NCI-H524 (cell line): ENCODE measurements around the gene SLC2A5.

Experiments
- DNase-seq, 2 experiments: peaks; one replicate each; lab custom pipeline; 2025; lab: John Stamatoyannopoulos, UW

SLC2A5 gene

GRCh38 chr1:9061252-9061960 is 8.0 kb downstream of the SLC2A5 start:
- no peak for DNase-seq

DNA sequence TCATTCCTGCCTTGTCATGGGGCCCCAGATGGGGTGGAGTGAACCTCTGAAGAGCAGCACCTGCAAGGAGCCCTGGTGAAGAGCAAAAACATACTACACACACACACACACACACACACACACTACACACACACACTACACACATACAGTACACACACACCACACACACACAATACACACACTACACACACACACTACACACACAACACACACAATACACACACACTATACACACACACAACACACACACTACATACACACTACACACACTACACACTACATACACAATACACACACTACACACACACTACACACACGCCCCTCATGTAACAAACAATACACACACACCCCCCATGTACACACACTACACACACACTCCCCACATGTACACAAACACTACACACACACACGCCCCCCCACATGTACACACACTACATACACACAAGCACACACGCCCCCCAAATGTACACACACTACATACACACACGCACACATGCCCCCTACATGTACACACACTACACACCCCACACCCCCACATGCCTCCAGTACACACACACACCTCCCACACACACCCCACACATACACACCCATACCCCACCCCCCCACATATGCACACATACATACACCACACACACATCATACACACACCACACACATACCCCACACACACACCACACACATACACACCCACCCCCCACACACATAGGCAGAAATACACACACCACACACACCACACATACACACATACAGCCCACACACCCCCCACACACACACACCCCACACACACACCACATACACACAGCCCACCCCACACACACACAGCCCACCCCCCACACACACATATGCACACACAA is 9.3 kb downstream of the SLC2A5 start:
- DNase-seq = no peak

DNA sequence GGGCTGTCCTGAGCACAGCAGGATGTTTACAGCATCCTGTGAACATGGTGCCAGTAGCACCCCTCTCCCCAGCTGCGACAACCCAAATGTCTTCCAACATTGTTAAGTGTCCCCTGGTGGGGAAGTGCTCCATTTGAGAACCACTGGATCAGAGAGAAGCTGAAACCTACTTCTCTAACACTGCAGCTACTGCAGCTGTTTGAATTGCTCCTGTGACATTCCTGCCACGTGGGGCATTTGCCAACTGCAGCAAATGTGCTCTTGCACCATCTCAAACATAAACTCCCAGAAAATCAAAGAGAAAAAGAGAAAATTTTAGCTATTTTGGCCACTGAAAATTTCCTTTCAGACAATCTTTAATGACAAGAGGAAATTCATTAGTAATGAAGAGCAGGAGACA is 11.0 kb downstream of the SLC2A5 start:
- no peak for DNase-seq

DNA sequence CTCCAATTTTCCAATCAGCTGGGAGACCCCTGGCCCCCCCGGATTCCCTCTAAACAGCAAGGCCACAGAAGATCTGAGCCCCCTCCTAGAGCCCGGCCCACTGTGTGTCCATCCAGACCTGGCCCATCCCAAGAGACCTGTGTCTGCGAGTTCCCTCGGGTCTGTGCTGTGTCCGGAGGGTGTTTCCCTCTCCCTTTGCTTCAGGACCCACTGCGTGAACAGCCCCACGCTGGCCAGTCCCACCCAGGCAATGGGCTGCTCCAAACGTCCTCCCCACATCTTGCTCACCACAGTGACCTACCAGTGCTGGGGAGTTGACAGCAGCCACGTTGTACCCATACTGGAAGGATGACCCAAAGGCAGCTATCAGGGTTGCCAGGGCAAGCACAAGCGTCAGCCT is 11.6 kb downstream of the SLC2A5 start:
- DNase-seq = no peak

DNA sequence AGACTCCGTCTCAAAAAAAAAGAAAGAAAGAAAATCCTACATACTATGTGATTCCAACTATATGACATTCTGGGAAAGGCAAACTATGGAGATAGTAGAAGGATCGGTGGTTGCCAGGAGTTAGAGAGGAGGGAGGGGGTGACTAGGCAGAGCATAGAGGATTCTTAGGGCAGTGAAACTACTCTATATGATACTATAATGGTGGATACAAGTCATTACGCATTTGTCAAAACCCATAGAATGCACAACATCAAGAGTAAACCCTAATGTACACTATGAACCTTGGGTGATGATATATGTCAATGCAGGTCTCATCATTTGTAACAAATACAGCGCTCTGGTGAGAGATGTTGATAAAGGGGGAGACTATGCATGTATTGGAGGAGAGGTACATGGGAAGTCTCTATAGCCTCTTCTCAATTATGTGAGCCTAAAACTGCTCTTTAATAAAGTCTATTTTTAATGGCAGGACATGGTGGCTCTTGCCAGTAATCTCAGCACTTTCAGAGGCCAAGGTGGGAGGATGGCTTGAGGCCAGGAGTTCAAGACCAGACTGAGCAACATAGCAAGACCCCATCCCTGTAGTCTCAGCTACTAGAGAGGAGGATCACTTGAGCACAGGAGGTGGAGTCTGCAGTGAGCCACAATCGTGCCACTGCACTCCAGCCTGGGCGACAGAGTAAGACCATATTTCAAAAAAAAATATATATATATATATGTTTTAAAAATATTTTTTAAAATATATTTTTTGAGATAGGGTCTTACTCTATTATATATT is 17.0 kb downstream of the SLC2A5 start:
- no peak for DNase-seq

DNA sequence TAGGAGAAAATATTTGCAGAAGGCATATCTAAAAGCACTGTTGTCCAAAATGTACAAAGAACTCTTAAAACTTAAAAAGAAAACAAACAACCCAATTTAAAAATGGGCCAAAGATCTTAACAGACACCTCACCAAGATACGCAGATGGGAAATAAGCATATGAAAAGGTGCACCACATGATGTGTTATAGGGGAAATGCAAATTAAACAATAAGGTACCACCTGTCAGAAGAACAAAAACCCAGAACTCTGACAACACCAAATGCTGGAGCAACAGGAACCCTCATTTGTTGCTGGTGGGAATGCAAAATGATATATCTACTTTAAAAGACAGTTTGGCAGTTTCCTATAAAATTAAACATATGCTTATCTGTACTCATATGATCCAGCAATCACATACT is 18.1 kb downstream of the SLC2A5 start:
- no peak for DNase-seq

DNA sequence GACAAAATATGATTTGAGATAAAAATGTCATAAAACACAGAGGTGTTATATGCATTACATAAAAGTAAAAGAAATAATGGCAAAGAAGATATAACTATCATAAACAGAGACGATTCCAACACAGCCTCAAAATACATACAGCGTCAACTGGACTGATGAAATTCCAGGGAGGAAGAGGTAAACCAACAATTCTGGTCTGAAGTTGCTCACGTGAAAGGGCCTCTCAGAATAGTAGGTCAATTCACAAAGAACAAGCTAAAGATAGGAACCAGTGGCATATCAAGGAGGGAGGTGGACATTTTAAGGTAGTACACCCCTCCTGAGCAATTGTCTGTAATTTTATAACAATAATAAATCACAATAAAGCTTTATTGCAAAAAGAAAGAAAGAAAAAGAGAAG is 18.6 kb downstream of the SLC2A5 start:
- DNase-seq = no peak

GRCh38 chr1:9048551-9048950 is 20.9 kb downstream of the SLC2A5 start:
- DNase-seq = no peak

- DNase-seq = no peak
Observed at GRCh38 chr1:9047019-9047418, 22.4 kb downstream of the SLC2A5 start.

DNA sequence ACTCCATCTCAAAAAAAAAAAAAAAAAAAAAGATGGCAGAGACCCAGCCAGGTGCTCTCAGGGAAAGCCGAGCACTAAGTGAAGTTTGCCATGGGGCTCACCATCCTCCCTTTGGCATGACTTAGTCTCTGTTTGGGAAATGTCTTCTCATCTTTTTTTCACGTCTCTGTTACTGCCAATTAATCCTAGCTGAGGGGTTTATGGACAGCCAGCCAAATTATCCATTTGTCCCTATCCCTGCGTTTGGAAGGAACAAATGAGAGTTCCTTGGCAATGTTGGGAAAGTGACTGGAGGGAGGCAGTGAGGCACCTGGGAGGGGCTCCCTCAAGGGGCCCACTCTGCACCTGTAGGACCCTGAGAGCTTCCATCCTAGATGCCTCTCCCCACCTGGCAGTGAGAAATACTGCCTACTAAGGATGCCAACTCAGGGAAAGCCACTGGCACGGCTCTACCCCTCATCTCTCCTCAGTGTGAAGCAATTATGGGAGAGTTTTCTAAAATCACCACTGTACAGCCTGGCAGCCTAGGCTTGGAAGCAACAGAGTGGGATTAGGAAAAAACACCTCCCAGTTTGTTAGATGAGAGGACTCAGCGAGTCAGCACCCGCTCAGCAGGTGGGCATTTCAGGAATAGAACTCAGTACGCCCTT is 23.4 kb downstream of the SLC2A5 start:
- no peak for DNase-seq

DNA sequence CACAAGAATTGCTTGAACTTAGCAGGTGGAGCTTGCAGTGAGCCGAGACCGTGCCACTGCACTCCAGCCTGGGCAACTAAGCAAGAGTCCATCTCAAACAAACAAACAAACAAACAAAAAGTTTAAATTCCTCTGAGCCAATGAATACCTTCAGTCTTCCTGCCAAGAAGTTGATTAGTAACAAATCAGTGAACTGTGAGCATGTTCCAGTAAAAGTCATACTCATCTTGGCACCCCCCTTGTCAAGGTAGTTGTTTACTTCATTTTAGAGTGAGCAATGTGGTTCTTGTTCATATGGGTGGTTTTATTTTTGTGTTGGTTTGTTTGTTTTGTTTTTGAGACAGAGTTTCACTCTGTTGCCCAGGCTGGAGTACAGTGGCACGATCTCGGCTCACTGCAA is 25.2 kb downstream of the SLC2A5 start:
- DNase-seq = no peak

DNA sequence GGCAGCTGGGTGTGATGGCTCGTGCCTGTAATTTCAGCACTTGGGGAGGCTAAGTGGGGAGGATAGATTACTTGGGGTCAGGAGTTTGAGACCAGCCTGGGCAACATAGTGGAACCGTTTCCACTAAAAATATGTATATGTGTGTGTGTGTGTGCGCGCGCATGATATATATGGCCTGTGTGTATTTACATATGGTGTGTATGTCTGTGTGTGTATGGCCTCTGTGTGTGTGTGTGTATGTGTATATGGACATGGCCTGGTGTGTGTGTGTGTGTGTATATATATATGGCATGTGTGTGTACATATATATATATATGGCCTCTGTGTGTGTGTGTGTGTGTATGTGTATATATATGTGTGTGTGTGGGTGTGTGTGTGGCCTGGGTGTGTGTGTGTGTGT is 27.2 kb downstream of the SLC2A5 start:
- no peak for DNase-seq

GRCh38 chr1:9041116-9041779 is 28.2 kb downstream of the SLC2A5 start:
- DNase-seq = no peak

DNA sequence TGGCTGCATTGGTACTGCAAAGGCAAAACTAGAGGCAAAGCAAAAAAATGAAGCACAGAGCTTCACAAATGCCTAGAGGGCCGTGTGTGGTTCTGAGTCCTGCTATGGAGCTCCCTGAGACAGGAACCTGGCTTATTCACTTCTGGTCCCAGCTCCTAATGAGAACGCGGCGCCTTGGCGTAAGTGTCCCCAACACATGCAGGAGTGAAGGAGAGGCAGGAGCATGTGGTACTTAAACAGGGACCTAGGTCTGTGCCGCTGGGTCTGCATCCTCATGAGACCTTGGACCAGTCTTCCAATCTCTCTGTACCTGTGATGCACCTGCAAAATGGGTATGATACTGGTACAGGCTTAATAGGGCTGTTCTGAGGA is 28.8 kb downstream of the SLC2A5 start:
- no peak for DNase-seq

DNA sequence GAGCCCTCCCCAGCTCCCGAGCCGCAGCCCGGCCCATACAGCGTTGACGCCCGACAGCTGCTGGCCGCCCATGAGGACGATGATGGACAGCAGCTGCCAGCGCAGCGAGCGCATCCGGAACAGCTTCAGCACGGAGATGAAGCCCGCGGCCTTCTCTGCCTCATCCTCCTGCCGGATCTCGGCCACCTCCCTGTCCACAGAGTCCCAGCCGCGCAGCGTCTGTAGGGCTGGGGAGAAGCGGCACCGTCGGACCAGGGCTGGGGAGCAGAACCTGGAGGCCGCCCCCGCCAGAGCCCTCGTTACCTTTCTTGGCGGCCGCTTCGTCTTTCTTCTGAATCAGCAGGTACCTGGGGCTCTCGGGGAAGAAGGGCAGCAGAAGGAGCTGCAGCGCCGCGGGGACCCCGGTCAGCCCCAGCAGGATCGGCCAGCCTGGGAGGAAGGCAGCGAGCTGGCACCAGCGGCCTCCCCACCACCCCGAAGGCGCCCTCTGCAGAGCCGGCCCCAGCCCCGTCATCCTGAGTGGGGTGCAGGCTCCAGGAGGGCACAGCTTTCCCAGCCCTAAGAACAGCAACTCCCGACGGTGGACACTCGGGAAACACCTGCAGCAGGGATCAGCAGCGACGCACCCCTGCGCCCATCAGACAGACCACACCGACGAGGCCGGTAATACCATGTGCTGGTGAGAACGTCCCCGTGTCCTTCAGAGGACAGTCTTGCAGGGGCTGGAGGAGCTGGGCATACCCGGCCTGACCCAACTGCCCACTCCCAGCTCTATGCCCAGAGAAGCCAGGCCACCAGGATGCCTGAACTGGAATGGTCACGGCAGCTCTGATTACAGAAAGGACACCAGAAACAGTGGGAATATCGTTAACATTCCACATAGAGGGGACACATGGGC is 29.4 kb downstream of the SLC2A5 start:
- DNase-seq = no peak

DNA sequence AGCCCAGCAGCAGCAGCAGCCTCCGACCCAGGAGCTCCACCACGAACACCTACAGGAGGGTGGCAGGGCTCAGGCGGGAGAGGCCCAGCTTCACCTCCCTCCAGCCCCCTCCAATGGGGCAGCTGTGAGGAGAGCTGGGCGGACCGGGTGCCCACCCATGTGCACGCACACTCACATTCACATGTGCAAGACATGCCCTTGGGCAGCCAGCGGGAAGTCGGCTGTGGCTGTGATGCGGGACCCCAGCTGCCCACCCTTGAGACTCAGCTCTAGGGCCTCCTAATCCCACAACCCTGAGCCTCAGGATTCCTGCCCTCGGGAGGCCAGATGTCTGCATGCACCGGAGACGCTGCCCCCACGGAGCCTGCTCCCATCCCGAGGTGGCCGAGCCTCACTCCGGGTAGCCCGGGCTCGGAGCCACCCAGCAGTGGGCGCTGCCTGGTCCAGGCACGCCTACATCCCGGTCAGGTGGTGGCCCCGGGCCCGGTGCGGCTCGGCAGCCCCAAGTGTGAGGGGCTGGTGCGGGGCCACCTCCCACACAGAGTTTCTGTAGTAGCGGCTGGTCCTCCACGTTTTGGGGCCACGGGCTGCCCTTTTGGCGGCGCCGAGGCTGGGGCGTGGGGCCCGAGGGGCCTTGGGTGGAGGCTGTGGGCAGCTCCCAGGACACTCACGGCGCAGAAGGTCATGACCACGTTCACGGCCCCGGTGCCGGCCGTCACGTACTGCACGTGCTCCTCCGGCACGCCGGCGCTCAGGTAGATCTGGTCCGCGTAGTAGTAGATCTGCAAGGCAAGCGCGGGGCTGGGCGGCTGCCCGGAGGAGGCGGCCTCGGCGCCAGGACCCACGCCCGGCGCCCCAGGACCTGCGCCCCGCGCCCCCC is 30.3 kb downstream of the SLC2A5 start:
- peak in 1 of 2 experiments; percentile 23 for DNase-seq

GRCh38 chr1:9038338-9038650 is 31.1 kb downstream of the SLC2A5 start:
- DNase-seq = no peak

DNA sequence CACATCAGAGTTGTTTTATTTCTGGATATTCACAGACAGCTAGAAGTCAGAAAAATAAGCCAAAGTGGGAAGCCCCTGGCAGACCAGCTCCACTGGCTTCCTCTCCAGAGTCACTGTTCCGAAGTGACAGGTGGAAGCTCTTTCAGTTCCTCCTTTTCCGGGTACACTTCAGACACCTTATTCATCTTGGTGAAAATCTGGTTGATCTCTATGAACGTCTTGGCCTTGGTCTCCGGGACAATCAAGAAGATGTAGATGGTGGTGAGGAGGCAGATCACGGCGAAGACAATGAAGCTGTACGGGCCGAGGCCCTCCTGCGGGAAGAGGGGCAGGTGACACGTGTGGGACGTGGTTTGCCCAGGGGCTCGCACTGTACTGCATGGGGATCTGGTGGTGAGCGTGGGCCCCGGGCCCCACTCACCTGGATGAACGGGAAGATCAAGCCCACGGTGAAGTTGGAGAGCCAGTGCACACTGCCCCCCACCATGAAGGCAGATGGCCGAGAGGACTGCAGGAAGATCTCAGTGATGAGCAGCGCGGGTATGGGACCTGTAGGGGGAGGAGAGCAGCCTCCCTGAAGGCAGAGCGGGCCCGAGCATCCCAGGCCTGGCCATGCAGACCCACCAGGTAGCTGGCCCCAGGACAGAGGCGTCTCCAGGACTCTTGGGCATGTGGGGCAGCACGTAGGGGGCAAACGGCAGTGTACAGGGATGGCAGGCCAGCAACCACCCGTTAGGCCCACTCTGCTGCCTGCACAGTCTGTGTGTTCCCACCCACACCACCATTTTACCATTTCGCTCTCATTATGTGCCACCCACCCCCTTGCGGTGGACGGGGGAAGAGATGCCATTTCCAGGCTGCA is 31.7 kb downstream of the SLC2A5 start:
- no peak for DNase-seq

- DNase-seq = no peak
Observed at GRCh38 chr1:9035226-9035625, 34.2 kb downstream of the SLC2A5 start.
